GM12864 (cell line): ENCODE measurements around the gene SYNGAP1.
"Not testable (repeated sequence)": the region's sequence is repeated elsewhere in the genome, so short reads cannot be mapped to it uniquely, and the experiment has no call there.

Experiments
- DNase-seq: peaks from one replicate; pipeline ENCODE4 v3.0.0-alpha.2; 2011; ENCODE audit warnings: low read depth
- H3K4me3 ChIP-seq: 2 replicates; pipeline ENCODE4 v1.5.1; 2011; ENCODE audit warnings: mild to moderate bottlenecking, low read depth, low read length, control low read depth
- TF ChIP-seq, protein P1 (sequence below): IDR thresholded peaks from 2 replicates; pipeline ENCODE4 v1.5.1; 2011; ENCODE audit warnings: low read depth, mild to moderate bottlenecking, moderate library complexity, low read length, control low read depth, inconsistent platforms; ENCODE audit errors: missing control alignments

Gene SYNGAP1

DNA sequence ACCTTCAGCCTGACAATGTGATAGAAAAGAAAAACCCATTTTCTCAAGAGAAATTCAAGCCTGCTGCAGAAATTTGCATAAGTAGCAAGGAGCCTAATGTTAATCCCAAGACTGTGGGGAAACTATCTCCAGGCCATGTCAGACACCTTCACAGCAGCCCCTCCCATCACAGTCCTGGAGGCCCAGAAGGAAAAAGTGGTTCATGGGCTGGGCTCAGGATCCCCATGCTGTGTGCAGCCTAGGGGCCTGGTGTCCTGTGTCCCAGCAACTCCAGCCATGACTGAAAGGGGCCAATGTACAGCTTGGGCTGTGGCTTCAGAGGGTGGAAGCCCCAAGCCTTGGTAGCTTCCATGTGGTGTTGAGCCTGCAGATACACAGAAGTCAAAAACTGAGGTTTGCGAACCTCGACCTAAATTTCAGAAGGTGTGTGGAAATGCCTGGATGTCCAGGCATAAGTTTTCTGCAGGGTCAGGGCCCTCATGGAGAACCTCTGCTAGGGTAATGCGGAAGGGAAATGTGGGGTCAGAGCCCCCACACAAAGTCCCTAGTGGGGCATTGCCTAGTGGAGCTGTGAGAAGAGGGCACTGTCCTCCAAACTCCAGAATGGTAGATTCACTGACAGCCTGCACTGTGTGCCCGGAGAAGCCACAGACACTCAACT, 46.3 kb downstream of the SYNGAP1 start:
- DNase-seq: no peak
- TF ChIP-seq, protein P1, sequence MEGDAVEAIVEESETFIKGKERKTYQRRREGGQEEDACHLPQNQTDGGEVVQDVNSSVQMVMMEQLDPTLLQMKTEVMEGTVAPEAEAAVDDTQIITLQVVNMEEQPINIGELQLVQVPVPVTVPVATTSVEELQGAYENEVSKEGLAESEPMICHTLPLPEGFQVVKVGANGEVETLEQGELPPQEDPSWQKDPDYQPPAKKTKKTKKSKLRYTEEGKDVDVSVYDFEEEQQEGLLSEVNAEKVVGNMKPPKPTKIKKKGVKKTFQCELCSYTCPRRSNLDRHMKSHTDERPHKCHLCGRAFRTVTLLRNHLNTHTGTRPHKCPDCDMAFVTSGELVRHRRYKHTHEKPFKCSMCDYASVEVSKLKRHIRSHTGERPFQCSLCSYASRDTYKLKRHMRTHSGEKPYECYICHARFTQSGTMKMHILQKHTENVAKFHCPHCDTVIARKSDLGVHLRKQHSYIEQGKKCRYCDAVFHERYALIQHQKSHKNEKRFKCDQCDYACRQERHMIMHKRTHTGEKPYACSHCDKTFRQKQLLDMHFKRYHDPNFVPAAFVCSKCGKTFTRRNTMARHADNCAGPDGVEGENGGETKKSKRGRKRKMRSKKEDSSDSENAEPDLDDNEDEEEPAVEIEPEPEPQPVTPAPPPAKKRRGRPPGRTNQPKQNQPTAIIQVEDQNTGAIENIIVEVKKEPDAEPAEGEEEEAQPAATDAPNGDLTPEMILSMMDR: no peak
- H3K4me3 ChIP-seq: no peak overlapping the region

DNA sequence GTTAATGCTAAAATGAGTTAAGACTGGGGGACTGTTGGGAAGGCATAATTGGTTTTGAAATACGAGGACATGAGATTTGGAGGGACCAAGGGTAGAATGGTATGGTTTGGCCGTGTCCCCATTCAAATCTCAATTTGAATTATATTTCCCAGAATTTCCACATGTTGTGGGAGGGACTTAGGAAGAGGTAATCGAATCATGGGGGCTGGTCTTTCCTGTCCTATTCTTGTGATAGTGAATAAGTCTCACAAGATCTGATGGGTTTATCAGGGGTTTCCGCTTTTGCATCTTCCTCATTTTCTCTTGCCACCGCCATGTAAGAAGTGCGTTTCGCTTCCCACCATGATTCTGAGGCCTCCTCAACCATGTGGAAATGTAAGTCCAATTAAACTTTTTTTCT, 47.2 kb downstream of the SYNGAP1 start:
- TF ChIP-seq, protein P1: no peak
- DNase-seq: no peak
- H3K4me3 ChIP-seq: no peak overlapping the region

DNA sequence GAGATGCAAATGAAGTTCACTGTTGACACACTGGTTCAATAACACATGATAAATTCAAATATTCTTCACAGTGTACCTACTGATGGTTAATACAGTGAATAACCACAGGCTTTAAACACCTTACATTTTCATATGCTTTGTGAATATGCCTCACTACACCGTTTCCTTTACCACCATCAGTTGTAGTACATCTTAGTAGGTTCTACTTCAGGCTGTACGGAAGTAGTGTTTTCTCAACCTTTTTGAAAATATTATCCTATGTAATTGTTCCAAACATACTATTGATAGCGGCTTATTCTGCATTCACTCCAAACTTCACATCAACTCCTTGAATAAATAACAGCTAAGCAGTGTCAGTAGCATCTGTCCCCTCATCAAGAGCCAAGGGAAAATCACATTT, 49.8 kb downstream of the SYNGAP1 start:
- TF ChIP-seq, protein P1: no peak
- DNase-seq: no peak

GRCh38 chr6:33477864-33478263, 58.0 kb downstream of the SYNGAP1 start:
- TF ChIP-seq, protein P1: no peak
- no peak for DNase-seq
- no peak overlapping the region for H3K4me3 ChIP-seq

More for the DNA sequence above, 49.8 kb downstream of the SYNGAP1 start:
- no peak overlapping the region for H3K4me3 ChIP-seq

- TF ChIP-seq, protein P1: no peak
- no peak for DNase-seq
Measured at GRCh38 chr6:33481192-33481591, 61.3 kb downstream of the SYNGAP1 start.

GRCh38 chr6:33482620-33483019, 62.8 kb downstream of the SYNGAP1 start:
- DNase-seq: not testable (repeated sequence)

More at GRCh38 chr6:33481192-33481591, 61.3 kb downstream of the SYNGAP1 start:
- no peak overlapping the region for H3K4me3 ChIP-seq

GRCh38 chr6:33483678-33484077, 63.8 kb downstream of the SYNGAP1 start:
- no peak for DNase-seq
- H3K4me3 ChIP-seq: no peak overlapping the region
- TF ChIP-seq, protein P1: no peak

More at GRCh38 chr6:33482620-33483019, 62.8 kb downstream of the SYNGAP1 start:
- not testable (repeated sequence) for H3K4me3 ChIP-seq

GRCh38 chr6:33484673-33485262, 64.9 kb downstream of the SYNGAP1 start:
- H3K4me3 ChIP-seq, DNase-seq: not testable (repeated sequence)

DNA sequence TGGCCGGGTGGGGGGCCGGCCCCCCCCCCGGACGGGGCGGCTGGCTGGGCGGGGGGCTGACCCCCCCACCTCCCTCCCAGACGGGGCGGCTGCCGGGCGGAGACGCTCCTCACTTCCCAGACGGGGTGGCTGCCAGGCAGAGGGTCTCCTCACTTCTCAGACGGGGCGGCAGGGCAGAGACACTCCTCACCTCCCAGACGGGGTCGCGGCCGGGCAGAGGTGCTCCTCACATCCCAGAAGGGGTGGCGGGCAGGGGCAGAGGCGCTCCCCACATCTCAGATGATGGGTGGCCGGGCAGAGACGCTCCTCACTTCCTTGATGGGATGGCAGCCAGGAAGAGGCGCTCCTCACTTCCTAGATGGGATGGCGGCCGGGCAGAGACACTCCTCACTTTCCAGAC, 65.8 kb downstream of the SYNGAP1 start:
- H3K4me3 ChIP-seq: not testable (repeated sequence)

More for the DNA sequence above, 65.8 kb downstream of the SYNGAP1 start:
- DNase-seq: not testable (repeated sequence)
